SJSA1 (cell line): ENCODE measurements around the gene TK1. TPM values are rescaled to one million over a fixed set of nuclear protein-coding genes. Genes with fewer than 3 reads are reported as not detected.

ENCODE experiments used
- DNase-seq, 2 experiments: peaks; one replicate each; pipeline ENCODE4 v3.0.0-alpha.2; 2015 to 2020; ENCODE audit warnings: low spot score in 2 of 2, low read depth in 1 of 2
- H3K27ac ChIP-seq: fragments of 250-450 bp; sonication (Bioruptor Pico); 2 replicates; pipeline ENCODE4 v1.5.1; 2020; ENCODE audit warnings: mild to moderate bottlenecking, moderate library complexity
- H3K27me3 ChIP-seq: fragments of 250-450 bp; sonication (Bioruptor Pico); replicated peaks from 2 replicates; pipeline ENCODE4 v1.5.1; 2020; ENCODE audit warnings: mild to moderate bottlenecking, moderate library complexity
- H3K36me3 ChIP-seq: fragments of 250-450 bp; sonication (Bioruptor Pico); 2 replicates; pipeline ENCODE4 v1.5.1; 2020; ENCODE audit warnings: mild to moderate bottlenecking
- H3K4me1 ChIP-seq: fragments of 250-450 bp; sonication (Bioruptor Pico); replicated peaks from 2 replicates; pipeline ENCODE4 v1.6.1; 2021; ENCODE audit warnings: mild to moderate bottlenecking
- H3K4me3 ChIP-seq: fragments of 250-450 bp; sonication (Bioruptor Pico); 2 replicates; pipeline ENCODE4 v1.5.1; 2020; ENCODE audit warnings: mild to moderate bottlenecking
- H3K9me3 ChIP-seq: fragments of 250-450 bp; sonication (Bioruptor Pico); replicated peaks from 2 replicates; pipeline ENCODE4 v1.5.1; 2020; ENCODE audit warnings: mild to moderate bottlenecking
- total RNA-seq: library from RNA; depleted of rRNA; stranded (reverse); fragments of >200 nt; shearing (Covaris generic); gene quantifications from 2 replicates; pipeline ENCODE4 v1.2.3, GENCODE V29; 2014; rRNA removed

Gene TK1
- total RNA-seq, 1 experiment from 2014 or later, result 456 TPM

DNA sequence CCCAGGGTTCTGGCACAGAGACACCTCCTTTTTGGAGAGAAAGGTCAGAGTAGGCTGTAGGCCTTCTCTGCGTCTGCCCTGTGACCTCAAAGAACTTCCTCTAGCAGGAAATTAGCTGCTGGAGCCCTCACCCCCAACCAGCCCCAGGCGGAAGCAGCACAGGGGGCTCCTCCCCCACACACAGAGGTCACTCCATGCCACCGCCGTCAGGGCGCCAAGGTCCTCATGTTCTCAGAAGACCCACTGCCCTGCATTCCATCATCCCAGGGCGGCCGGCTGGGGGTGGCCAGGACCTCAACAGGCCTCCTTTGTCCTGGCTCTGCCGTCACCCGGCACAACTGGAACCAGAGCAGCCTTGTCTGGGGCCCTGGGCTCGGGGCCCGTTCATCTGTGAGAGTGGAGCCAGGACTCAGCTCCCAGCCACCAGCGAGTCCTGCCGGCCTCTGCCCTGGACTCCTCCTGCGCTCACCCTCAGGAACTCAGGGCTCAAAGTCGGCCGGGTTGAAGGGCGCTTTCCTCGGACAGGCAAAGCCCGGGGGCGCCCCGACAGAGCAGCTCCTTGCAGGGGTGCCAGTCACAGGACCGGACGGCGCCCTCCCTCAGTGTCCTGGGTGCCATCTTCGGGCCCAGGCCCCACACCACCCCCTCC, 59.5 kb downstream of the TK1 start:
- H3K36me3 ChIP-seq, result no peaks in the 10 kb centered on the region
- no peak overlapping the region for H3K27ac ChIP-seq
- DNase-seq, result no peak
- peaks cover 43% of the 10 kb centered on the region for H3K27me3 ChIP-seq
- no peak overlapping the region for H3K4me3 ChIP-seq
- no peaks in the 10 kb centered on the region for H3K9me3 ChIP-seq
- H3K4me1 ChIP-seq, result peaks cover 16% of the 10 kb centered on the region

DNA sequence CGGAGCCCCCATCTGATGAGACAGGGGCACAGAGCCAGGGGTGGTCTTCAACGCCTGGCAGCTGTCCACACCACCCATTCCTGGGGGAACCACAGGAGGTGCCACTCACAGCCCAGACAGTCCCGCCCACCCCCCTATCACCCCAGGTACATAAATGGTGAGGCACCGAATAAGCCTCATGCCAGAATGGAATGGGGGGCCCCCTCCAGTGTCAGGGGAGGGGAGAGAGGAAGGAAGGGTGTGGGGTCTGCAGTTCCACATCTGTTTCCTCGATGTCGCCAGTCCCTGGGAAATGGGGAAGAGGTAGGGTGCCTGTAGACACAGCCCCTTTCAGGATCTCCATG, 60.0 kb downstream of the TK1 start:
- Histone ChIP-seq H3K9me3 (no peaks in the 10 kb centered on the region), H3K4me1 (peaks cover 15% of the 10 kb centered on the region), H3K4me3 (no peak overlapping the region), H3K27ac (no peak overlapping the region), H3K27me3 (peaks cover 38% of the 10 kb centered on the region), H3K36me3 (no peaks in the 10 kb centered on the region)
- DNase-seq, result no peak

GRCh38 chr17:78125976-78126894, 60.6 kb downstream of the TK1 start:
- Histone ChIP-seq H3K27me3 (peaks cover 32% of the 10 kb centered on the region), H3K4me1 (peaks cover 11% of the 10 kb centered on the region), H3K4me3 (no peak overlapping the region), H3K27ac (no peak overlapping the region), H3K9me3 (no peaks in the 10 kb centered on the region), H3K36me3 (no peaks in the 10 kb centered on the region)
- DNase-seq, result no peak

GRCh38 chr17:78125138-78125913, 61.5 kb downstream of the TK1 start:
- no peaks in the 10 kb centered on the region for H3K36me3 ChIP-seq
- no peak overlapping the region for H3K27ac ChIP-seq

GRCh38 chr17:78124836-78125137, 62.1 kb downstream of the TK1 start:
- H3K4me3 ChIP-seq, result no peak overlapping the region
- H3K27me3 ChIP-seq, result peaks cover 20% of the 10 kb centered on the region
- H3K9me3 ChIP-seq, result no peaks in the 10 kb centered on the region
- peaks cover 11% of the 10 kb centered on the region for H3K4me1 ChIP-seq
- no peaks in the 10 kb centered on the region for H3K36me3 ChIP-seq
- H3K27ac ChIP-seq, result no peak overlapping the region
- no peak for DNase-seq

More at GRCh38 chr17:78125138-78125913, 61.5 kb downstream of the TK1 start:
- no peak for DNase-seq
- Histone ChIP-seq H3K9me3 (no peaks in the 10 kb centered on the region), H3K27me3 (peaks cover 23% of the 10 kb centered on the region), H3K4me3 (no peak overlapping the region), H3K4me1 (peaks cover 11% of the 10 kb centered on the region)

Other genes starting within 250 kb of the TK1 start
- gene TNRC6C, start 228.3 kb downstream of the TK1 start, total RNA-seq, result 4.6 and 9.6 TPM in 2 replicates
- 0.53 TPM in 1 of 2 replicates, not detected in the other for gene TMC6, start 58.3 kb downstream of the TK1 start, total RNA-seq
- gene TMC8, start 56.3 kb downstream of the TK1 start, total RNA-seq, result not detected in 2 replicates
- gene C17orf99, start 40.7 kb downstream of the TK1 start, total RNA-seq, result not detected in 2 replicates
- gene SYNGR2, start 18.5 kb downstream of the TK1 start, total RNA-seq, result 23.7 and 25.3 TPM in 2 replicates
- 16.5 and 27.7 TPM in 2 replicates for gene AFMID, start 310 bp upstream of the TK1 start, total RNA-seq
- 301 and 370 TPM in 2 replicates for gene BIRC5, start 27.2 kb upstream of the TK1 start, total RNA-seq
- not detected in 2 replicates for gene TMEM235, start 44.6 kb upstream of the TK1 start, total RNA-seq
- 44.7 and 71.9 TPM in 2 replicates for gene SOCS3, start 173.0 kb upstream of the TK1 start, total RNA-seq
- 43.6 and 64.1 TPM in 2 replicates for gene PGS1, start 191.6 kb upstream of the TK1 start, total RNA-seq